MV-4-11 (cell line): Measurements from ENCODE around the gene ADAM23.

Experiments used
- DNase-seq: peaks from one replicate; lab custom pipeline; 2025; lab: John Stamatoyannopoulos, UW

The ADAM23 gene

GRCh38 chr2:206442474-206442832 is 879 bp upstream of the ADAM23 start:
- peak; percentile 73 for DNase-seq

- no peak for DNase-seq
These were observed 599 bp downstream of the ADAM23 start for GRCh38 chr2:206443735-206444527.

GRCh38 chr2:206445948-206446347 is 2.6 kb downstream of the ADAM23 start:
- DNase-seq = no peak

GRCh38 chr2:206452242-206452641 is 8.9 kb downstream of the ADAM23 start:
- DNase-seq = no peak

DNA sequence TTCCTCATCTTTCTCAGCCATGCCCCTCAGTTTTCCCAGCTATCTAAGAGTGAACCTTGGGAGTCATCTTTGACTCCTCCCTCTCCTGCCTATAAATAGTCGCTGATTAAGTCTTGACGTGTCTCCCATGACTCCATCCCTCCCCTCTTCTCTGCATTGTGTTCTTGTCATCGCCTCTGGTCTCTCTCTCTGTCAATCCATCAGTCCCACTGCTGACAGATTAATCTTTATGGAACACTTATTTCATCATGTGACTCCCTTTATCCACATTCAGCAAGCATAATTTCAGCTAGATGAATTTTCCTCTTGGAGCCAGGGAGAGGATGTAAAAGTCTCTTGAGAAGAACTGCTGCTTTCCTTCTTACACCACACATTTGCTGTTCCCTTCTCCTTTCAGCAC is 9.4 kb downstream of the ADAM23 start:
- no peak for DNase-seq

DNA sequence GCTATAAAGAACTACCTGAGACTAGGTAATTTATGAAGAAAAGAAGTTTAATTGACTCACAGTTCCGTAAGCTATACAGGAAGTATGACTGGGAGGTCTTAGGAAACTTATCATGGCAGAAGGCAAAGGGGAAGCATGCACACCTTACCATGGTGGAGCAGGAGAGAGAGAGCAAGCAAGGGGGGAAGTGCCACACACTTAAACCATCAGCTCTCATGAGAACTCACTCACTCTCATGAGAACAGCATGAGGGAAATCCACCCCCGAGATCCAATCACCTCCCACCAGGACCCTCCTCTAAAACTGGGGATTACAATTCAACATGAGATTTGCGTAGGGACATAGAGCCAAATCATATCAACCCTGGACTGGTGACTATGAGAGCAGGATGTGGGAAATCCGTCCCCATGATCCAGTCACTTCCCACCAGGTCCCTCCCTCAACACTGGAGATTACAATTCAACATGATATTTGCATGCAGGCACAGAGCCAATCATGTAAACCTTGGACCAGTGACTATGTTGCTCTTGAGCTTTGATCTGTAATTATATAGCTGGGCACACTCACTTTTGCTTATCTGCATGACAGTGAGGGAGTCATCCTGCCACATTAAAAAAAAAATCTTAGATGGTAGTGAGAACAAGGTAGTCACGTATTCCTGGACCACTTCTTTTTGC is 12.9 kb downstream of the ADAM23 start:
- DNase-seq = no peak

- peak; percentile 90 for DNase-seq
These were observed 13.9 kb downstream of the ADAM23 start for GRCh38 chr2:206457188-206457634.

DNA sequence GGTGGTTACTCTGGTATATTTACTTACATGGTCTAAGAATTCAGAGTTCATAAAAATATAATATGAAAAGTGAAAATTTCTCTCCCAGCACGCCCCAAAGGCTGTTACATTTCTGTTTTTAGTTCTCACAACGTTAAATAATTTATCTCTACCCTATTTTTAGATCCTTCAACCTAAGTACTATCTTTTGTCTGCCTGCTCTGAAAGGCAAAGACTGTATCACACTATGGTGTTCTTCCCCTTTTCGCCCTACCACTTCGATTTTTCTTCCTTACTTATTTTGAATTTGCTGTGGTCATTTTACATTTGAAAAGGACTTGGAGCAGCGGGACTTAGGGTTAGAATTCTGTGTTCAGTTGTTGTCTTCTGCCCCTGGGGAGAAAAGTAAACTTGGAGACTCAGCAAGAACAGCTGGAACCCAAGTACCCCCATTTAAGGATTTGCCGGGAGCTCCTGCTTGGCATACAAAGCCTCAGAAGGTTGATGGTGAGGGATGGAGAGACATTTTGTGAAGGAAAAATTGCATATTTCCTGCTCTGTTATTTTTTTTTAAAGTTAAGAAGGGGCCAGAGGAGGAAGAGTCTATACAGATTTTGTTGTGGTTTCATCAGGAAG is 19.0 kb downstream of the ADAM23 start:
- peak; percentile 15 for DNase-seq

DNA sequence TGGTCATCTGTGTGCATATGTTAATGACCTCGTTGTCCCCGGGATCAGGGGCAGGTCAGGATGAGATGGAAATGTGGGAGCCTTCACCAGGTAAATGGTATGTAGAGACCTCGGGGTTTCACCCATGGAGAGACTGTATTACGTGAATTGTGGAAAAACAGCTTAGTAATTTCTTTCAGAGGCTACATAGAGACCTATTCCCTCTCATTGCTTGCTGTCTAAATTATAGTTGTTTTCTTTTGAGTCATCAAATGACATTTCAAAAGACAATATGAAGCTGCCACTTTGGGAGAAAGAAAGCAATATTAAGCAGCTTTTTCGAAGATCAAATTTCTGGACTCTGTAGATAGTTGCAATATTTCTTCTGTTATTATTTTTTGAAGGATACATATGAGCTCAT is 20.4 kb downstream of the ADAM23 start:
- no peak for DNase-seq

- no peak for DNase-seq
These were observed 21.3 kb downstream of the ADAM23 start for GRCh38 chr2:206464597-206464996.

GRCh38 chr2:206471524-206472062 is 28.3 kb downstream of the ADAM23 start:
- DNase-seq = no peak

- no peak for DNase-seq
These were observed 28.8 kb downstream of the ADAM23 start for GRCh38 chr2:206472094-206472493.

- no peak for DNase-seq
These were observed 30.8 kb downstream of the ADAM23 start for GRCh38 chr2:206474099-206474498.

DNA sequence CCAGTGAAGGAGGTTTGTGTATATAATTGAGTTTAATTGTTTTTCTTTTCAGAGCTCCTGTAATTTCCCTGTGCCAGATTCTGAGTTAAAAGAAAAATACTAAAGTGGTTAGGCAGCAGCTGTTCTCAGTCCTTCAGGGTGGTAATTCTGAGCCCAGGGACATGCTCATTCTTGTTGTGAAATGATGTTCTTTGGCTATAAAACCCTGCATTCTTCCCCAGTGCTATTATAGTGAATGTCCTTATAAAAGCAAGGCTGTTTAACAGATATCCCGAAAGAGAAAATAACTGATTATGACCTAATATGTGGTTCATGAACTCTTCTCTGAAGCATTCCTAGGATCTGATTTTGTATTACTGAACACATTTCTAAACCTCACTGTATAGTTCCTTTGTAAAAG is 34.0 kb downstream of the ADAM23 start:
- no peak for DNase-seq

DNA sequence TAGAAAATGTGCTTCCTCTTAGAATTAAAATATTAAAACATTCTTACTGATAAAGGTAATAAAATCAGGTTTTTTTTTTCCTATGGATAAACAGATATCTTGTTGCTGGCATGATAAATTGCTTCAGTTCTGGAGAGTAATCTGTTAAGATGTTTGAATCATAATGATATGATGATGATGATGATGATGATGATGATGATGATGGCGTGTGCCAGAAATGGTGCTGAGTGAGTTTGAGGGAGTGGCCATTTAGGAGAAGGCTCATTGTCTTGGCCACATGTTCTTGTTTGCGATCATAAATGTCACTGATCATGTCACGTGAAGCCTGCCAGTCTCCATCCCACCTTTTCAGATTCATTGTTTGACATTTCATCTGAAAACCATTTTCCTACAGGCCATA is 35.0 kb downstream of the ADAM23 start:
- DNase-seq = no peak

DNA sequence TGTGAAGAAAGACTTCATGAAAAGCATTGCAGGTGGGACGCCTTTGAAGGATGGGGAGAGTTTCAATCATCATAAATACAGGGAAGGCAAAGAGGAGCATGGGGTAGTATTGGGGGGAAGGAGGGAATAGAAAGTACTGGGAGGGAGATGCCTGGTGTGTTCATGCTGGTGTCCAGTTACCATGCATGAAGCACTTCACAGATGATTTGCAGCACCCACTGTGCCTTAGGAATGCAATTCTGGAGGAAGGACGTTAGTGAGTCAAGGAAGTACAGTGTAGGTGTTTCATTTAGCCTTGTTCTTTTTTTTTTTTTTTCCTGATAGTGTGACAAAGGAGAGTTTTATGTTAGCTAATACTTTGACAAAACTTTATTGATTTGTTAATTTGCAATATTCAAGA is 36.8 kb downstream of the ADAM23 start:
- no peak for DNase-seq

DNA sequence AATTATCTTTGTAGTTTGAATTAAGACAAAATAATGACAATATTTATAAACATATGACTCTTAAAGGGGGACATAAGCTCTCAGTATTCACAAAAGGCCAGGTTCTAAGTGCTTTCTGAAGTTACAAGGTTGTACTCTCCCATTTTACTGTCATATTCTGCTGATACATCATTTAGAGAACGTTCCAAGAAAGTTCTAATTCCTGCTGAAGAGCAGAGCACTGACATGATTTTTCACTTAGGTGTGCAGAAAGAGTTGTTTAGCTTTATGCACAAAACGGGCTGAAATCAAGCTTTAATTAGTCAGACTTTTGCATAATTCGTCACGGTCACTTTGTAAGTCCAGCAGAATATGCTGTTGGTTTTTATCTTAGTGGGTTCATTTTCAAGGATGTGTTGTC is 37.3 kb downstream of the ADAM23 start:
- DNase-seq = no peak

- no peak for DNase-seq
These were observed 37.7 kb downstream of the ADAM23 start for GRCh38 chr2:206481056-206481455.

DNA sequence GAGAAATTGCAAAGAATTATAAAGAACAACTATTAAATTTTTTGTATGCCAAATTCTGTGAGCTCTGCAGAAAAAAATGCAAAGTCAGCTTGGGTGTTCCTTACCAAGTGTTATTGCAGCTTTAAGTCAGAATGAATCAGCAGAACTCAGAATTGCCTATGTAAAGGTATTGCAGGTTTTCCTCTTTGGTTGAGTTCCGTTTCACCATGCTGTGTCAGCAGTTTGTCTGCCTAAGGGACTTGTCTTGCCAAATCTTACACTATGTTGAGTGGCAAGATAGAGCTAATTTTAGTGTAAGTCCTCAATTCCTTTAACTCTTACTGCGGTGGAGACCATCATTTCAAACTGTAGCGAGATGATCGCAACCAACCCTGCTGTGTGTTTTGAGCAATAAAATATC is 38.8 kb downstream of the ADAM23 start:
- DNase-seq = no peak

- DNase-seq = no peak
These were observed 39.3 kb downstream of the ADAM23 start for GRCh38 chr2:206482633-206483032.

DNA sequence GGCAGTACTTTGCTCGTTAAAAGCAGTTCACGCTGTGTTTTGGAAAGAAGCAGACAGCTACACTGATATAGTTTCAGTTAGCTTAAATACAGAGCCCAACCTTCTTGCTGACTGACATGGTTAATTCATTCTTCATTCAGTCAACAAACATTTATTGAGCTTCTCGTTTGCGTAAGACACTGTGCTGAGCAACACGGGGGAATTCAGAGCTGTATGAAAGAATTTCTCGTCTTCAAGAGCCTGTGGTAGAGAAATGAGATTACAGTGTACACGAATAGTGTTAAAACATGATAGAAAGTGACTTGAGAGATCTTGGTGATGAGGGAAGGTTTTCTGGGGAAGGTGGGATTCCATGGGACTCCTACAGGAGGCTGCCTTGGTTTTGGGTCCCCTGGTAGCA is 44.7 kb downstream of the ADAM23 start:
- DNase-seq = no peak

DNA sequence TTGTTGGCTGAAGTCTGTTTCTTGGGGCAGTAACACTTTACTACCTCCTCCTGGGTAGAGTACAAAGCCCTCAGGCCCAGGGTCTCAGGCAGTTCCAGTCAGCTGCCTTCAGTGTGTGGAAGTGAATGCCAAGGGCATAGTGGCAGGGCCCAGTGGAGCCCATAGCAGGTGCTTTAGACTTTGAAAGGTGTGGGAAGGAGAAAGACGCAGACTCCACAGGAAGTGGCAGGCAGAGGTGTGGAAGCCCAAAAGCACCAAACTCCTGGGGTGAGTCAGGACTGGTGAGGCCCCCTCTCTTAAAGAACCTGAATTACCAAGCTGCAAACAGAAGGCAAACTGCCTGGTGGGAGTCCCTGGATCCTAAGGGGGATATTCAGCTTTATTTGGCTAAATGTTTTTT is 45.3 kb downstream of the ADAM23 start:
- no peak for DNase-seq

GRCh38 chr2:206494061-206494460 is 50.7 kb downstream of the ADAM23 start:
- DNase-seq = no peak
